HK-2 (cell line): ENCODE measurements around the gene BRSK2.

Source experiments
- DNase-seq: peaks from one replicate; pipeline ENCODE4 v3.0.0-alpha.2; 2018; ENCODE audit not compliant: unreplicated experiment

Gene BRSK2

DNA sequence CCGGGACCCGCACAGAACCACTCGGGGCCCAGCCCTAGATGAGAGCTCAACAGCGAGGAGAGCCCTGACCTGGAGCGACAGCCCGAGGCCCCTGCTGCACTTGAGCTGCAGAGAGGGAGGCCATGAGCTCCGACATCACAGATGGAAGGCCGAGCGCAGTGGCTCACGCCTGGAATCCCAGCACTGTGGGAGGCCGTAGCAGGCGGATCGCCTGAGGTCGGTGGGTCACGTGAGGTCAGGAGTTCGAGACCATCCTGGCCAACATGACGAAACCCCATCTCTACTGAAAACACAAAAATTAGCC, 13.8 kb upstream of the BRSK2 start:
- DNase-seq = no peak

DNA sequence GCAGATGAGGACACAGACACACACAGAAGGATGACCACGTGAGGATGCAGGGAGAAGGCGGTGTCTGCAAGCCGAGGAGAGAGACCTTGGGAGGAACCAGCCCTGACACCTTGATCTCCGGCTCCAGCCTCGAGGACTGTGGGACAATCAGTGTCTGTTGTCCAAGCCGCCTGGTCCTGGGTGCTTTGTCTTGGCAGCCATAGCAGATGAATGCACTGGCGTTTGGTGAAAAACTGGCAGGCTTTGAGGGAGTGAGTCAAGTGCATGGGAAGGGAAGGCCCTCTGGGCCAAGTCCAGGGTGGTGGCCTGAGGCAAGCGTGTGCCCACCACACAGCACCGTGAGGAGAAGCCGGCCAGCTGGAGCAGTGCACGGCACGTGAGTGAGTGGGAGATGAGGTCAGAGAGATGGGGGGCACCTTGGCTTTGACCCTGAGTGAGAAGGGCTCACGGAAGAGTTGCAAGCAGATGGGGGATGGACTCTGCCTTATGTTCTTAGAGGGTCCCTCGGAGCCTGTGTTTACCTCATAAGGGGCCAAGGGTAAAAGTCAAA, 12.4 kb upstream of the BRSK2 start:
- DNase-seq = no peak

DNA sequence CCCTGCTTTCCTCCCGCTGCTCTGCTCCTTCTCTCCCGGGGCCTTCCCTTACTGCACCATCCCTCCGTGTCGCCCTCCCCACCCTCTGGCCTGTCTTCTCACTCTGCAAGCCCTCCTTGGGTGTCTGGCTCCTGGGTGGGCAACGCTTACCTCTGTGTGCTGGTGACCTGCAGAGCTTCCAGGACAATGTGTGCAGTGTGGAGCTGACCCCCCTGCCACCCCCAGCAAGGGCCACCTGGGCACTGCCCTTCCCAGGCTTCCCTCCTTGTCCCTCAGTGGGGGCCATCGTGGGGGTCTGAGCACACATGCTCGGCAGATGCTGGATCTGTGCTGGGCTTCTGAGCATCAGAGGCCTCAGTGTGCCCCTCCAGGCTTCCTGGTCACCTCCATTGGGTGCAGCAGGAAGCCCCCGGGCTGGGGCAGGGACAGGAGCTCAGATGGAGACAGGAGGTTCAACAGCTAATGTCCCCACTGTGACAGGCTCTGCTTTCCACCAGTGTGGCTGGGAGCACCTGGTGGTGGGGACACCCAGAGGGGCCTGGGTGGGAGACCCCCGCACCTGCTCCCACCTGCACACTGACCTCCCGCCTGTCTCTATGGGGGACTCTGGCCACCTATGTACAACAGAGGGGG, 7.8 kb upstream of the BRSK2 start:
- no peak for DNase-seq

DNA sequence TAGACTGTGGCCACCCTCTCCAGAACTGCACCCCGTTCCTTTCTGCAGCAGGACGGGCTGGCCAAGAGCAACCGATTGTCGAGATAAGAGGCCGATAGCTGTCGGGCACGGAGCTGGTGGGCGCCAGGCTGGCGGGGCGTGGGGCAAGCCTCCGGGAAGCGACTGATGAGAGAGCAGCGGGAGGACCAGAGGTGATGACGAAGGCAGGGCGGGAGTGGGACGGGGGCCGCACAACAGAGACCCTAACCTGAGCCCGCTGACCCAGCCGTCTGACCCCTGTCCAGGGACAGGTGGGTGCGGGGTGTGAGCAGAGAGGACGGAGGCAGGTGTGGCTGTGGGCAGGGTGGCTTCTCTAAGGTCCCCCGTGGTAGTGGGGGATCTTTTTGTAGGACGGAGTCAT, 7.3 kb upstream of the BRSK2 start:
- no peak for DNase-seq

DNA sequence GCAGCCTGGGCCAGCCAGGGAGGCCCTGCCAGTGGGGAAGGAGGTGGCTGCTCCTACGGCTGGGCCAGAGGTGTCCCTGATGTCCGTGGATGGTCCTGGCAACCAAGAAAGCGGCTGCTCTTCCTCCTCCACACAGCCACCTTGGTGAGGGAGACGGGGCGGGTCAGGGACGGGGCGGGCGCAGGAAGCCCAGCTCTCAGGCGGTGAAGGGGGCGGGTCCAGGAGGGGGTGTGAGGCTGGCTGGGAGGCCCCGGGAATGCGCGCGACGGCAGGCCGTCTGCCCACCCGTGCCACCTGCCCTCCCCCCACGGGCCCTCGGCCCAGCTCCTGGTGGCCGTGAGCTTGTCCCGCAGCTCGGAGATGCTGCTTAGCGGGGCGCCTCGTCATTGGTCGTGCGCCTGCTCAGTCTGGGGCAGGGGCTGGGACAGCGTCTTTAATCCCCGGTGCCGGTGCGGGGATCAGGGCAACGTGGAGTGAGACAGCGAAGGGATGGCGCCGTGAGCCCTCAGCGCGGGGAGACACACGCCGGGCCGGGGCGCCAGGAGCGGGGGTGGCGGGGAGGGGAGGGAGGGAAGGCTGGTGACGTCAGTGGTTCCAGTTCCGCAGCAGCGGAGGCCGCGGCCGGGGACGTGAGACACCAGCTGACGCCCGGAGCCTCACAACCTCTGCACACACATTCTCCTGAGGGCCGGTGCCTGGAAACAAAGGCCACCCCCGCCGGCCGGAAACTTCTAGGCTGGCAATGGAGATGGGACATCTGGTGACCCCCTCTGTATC, 6.7 kb upstream of the BRSK2 start:
- DNase-seq = peak; percentile 66

DNA sequence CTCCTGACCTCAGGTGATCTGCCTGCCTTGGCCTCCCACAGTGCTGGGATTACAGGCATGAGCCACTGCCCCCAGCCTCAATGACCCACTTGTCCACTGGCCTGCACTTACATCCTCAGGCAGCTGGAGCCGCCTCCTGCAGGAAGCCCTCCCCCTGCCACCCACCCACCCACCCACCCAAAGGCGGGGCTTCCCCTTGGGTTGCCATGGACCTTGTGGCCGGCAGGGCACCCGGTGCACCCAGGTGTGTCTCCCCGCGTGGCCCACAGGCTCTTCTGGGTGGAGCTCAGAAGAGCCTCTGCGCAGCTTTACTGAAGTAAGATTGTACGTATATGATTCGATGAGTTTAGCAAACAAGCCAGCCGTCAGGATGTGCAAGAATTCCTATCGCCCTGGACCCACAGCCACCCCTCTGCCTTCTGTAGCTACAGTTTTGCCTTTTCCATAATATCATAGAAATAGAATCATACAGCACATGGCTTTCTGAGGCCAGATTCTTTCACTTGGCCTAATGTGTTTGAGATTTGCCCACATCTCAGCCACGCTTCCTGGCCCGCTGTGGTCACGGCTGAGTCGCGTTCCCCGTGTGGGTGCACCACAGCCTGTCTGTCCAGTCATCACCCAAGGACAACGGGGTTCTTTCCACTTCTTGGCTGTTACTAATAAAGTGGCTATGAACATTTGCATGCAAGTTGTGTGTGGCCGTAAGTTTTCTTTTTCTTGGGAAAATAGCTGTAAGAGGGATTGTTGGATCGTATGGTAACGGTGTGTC, 5.3 kb upstream of the BRSK2 start:
- DNase-seq = peak; percentile 16

GRCh38 chr11:1387521-1387920, 2.2 kb upstream of the BRSK2 start:
- DNase-seq = no peak

- peak; percentile 17 for DNase-seq
Observed at GRCh38 chr11:1387961-1388762, 1.6 kb upstream of the BRSK2 start.

- DNase-seq = peak; percentile 22
Observed at GRCh38 chr11:1388763-1389102, 1.0 kb upstream of the BRSK2 start.

GRCh38 chr11:1389103-1389931, 417 bp upstream of the BRSK2 start:
- peak; percentile 94 for DNase-seq

- peak; percentile 28 for DNase-seq
Observed at GRCh38 chr11:1390569-1391164, 933 bp downstream of the BRSK2 start.

- DNase-seq = no peak
Observed at GRCh38 chr11:1391165-1392075, 1.7 kb downstream of the BRSK2 start.

DNA sequence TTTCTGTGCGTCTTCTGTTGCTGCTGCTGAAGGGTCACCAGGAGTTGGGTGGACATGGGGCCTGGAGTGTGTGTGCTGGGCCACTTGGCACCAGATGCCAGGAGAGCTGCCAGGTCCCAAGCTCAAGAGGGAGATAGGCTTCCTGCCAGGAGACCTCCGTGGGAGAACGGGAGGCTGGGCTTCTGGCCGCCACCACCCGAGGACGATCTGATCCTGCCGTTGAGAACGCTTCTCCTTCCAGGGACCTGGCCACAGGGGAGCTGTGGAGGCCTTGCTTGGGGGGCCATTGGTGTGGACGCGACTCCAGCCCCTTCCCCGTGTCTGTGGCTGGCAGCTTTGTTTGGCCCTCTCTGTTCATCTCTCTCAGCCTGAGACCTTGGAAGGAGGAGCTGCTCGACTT, 2.4 kb downstream of the BRSK2 start:
- DNase-seq = no peak

DNA sequence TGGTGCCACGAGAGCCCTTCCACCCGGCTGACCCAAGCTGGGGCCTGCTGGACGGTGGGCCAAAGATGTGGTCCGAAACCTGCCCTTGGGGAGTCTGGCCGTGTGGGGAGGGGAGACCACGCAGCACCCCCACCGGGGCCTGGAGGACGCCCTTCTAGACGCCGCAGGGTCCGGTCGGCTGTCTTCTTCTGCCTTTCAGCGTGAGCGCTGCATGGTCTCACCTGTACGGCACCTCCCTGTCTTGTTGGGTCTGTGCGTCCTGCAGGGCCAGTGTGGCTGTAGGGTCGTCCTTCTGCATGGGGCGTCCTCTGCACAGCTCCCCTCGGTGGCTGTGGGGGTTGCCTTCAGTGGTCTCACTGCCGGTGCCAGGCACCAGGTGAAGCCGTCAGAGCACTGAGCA, 2.8 kb downstream of the BRSK2 start:
- DNase-seq = no peak

GRCh38 chr11:1393038-1393710, 3.4 kb downstream of the BRSK2 start:
- no peak for DNase-seq

DNA sequence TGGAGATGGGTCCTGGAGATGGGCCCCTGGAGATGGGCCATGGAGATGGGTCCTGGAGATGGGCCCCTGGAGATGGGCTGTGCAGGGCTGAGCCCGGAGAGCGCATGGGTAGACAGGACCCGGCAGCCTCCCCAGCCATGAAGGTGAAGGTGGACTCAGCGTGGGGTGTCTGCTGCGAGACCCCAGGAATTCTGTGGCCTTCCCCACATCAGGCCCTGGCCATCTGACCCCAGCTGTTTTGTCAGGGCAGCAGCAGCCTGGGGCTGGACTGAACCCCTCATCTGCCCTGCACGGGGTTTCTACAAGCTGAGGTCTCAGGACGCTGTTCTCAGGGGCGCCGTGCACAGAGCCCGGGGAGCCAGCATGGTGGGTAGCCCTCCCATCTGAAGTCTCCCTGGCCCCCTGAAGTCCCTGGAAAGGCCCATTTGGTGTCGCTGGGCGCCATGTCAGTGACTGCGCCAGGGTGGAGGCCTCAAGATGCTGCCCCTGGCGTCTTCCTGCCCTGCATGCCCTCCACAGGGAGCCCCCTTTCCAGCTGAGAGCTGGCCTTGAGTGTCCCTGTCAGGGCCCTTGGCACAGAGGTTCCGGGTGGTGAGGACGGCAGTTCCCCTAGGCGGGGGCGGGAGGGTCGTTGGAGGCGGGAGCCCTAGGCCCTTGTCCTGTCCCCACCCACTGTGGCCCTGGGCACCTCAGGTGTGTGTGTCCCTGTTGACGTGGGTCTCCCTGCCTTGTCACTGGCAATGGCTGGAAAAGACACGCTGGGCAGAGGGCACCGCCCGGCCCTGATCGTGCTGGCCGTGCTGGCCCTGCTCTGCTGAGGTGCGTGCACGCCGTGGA, 5.4 kb downstream of the BRSK2 start:
- DNase-seq = no peak

GRCh38 chr11:1395773-1396374, 6.1 kb downstream of the BRSK2 start:
- DNase-seq = no peak

- no peak for DNase-seq
Observed at GRCh38 chr11:1396375-1396841, 6.7 kb downstream of the BRSK2 start.
